ENCODE measurements around the gene KCNG1. TPM values are rescaled to one million over a fixed set of nuclear protein-coding genes. Genes with fewer than 3 reads are reported as not detected.
"Not testable (repeated sequence)": the region's sequence is repeated elsewhere in the genome, so short reads cannot be mapped to it uniquely, and the experiment has no call there.

KCNG1 gene
- total RNA-seq, 2 donors from 2014 or later: 0.70 to 2.3 TPM

- H3K27ac ChIP-seq: no peak overlapping the region
- TF ChIP-seq CTCF (IDR thresholded peaks at IDR 0.05): no peak
- no peak for DNase-seq (ENCODE audit: low spot score)
Measured at GRCh38 chr20:51050531-51051075, 27.7 kb upstream of the KCNG1 start.

DNA sequence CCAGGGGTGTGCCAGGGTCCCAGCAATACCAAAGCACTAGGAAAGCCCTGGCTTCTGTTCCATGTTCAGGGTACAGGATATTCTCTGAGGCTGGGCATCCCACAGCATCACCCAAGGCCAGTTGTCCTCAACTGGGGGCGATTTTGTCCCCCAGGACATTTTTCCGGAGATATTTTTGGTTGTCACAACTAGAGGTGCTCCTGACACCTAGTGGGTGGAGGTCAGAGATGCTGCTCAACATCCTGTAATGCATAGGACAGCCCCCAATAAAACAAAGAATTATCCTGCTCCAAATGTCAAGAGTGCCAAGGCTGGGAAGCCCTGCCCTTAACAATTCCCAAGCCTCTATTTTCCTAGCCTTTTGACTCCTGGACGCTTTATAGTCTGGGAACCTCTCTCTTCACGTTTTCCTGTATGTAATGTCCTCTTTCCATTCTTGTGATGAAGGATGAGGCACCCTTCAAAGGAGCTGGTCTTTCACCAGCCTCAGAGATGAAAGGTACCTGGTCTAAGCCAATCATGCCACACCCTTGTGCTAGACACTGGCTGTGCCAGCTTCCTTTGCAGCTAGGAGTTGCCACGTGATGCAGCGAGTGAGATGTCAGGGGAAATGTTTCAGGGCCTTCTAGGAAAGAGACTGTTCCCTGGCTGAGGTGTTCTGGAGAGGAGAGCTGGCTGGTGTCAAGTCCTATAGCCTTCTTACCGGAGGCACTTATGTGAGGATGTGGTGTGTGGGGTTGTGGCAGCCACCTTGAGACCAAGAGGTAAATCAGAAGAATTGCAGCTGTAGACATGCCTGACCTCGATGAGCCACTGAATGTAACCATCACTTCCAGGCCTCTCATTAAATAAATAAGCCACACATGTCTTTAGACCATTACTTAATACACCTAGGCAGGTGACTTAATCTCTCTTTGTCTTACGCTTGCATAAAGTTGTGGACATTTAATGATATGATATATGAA lies 23.4 kb upstream of the KCNG1 start:
- no peak overlapping the region for H3K4me3 ChIP-seq
- no peaks in the 10 kb centered on the region for H3K4me1 ChIP-seq
- TF ChIP-seq CTCF (IDR thresholded peaks at IDR 0.05): no peak
- H3K9me3 ChIP-seq: peaks cover 0 to 8% of the 10 kb centered on the region in 2 donors
- no peaks in the 10 kb centered on the region for H3K27me3 ChIP-seq
- DNase-seq (ENCODE audit: low spot score): no peak
- H3K27ac ChIP-seq: no peak overlapping the region
- no peaks in the 10 kb centered on the region for H3K36me3 ChIP-seq

More at GRCh38 chr20:51050531-51051075, 27.7 kb upstream of the KCNG1 start:
- Histone ChIP-seq H3K4me1 (no peaks in the 10 kb centered on the region), H3K9me3 (peaks cover 0 to 8% of the 10 kb centered on the region in 2 donors), H3K27me3 (no peaks in the 10 kb centered on the region), H3K4me3 (no peak overlapping the region), H3K36me3 (no peaks in the 10 kb centered on the region)

DNA sequence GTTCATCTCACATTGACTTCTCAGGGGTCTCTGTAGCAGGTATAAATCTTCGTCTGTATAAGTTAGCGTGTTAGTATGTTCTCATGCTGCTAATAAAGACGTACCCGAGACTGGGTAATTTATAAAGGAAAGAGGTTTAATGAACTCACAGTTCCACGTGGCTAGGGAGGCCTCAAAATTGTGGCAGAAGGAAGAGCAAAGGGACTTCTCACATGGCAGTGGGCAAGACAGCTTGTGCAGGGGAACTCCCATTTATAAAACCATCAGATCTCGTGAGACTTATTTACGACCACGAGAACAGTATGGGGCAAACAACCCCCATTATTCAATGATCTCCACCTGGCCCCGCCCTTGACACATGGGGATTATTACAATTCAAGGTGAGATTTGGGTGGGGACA lies 22.6 kb upstream of the KCNG1 start:
- not testable (repeated sequence) for H3K4me1 ChIP-seq; H3K27ac ChIP-seq; H3K36me3 ChIP-seq; DNase-seq (ENCODE audit: low spot score); H3K9me3 ChIP-seq; H3K4me3 ChIP-seq; H3K27me3 ChIP-seq

DNA sequence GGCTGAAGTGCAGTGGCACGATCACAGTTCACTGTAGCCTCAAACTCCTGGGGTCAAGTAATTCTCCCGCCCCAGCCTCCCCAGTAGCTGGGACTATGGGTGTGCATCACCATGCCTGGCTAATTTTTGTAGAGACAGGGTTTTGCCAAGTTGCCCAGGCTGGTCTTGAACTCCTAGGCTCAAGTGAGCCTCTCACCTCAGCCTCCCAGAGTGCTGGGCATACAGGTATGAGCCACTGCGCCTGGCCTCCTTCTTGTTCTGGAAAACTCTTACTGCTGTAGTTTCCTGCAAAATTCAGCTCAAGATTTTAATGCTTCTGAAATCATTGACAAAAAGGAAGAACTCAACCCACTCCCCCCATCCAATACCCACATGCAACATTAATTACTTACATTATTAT lies 21.9 kb upstream of the KCNG1 start:
- Histone ChIP-seq H3K4me1 (no peaks in the 10 kb centered on the region), H3K27me3 (no peaks in the 10 kb centered on the region), H3K36me3 (no peaks in the 10 kb centered on the region), H3K9me3 (peaks cover 0 to 8% of the 10 kb centered on the region in 2 donors), H3K4me3 (no peak overlapping the region), H3K27ac (no peak overlapping the region)
- DNase-seq (ENCODE audit: low spot score): no peak
- TF ChIP-seq CTCF (IDR thresholded peaks at IDR 0.05): no peak

DNA sequence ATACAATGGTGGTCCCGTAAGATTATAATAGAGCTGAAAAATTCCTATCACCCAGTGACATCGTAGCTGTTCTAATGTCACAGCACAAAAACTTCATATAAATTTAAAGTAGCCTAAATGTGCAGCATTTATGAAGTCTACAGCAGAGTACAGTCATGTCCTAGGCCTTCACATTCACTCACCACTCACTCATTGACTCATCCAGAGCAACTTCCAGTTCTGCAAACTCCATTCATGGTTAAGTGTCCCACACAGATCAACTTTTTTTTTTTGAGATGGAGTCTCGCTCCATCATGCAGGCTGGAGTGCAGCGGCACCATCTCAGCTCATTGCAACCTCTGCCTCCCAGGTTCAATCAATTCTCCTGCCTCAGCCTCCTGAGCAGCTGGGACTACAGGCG lies 20.9 kb upstream of the KCNG1 start:
- Histone ChIP-seq H3K9me3 (peaks cover 0 to 8% of the 10 kb centered on the region in 2 donors), H3K27me3 (no peaks in the 10 kb centered on the region), H3K36me3 (no peaks in the 10 kb centered on the region), H3K4me3 (no peak overlapping the region), H3K4me1 (no peaks in the 10 kb centered on the region), H3K27ac (no peak overlapping the region)
- no peak for TF ChIP-seq CTCF (IDR thresholded peaks at IDR 0.05)
- no peak for DNase-seq (ENCODE audit: low spot score)

DNA sequence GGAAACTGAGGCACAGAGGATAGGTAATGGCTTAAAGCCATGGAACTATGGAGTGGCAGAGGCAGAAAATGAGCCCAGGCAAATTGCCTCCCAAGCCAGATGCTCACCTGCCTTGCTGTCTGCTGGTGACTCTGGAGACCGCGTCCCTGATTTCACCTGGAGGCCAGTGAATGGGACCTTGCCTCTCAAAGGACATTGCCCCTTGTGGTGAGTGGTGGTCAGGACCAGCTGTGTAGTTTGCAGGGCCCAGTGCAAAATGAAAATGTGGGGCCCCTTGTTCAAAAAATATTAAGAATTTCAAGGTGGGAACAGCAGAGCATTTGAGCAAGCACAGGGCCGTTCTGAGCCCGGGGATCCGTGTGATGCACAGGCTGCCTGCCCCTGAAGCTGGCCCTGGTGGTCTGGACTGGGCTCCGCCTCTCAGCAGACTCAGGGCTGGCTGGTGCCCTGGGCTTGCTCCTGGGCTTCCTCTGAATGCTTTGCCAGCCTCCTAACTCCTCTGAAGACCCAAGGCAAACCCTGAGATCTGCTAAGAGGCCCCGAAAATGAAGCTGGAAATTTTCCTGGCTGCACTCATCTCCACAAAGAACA lies 19.8 kb upstream of the KCNG1 start:
- Histone ChIP-seq H3K36me3 (no peaks in the 10 kb centered on the region), H3K4me3 (no peak overlapping the region), H3K27me3 (no peaks in the 10 kb centered on the region), H3K27ac (no peak overlapping the region), H3K9me3 (peaks cover 0 to 8% of the 10 kb centered on the region in 2 donors), H3K4me1 (no peaks in the 10 kb centered on the region)
- DNase-seq (ENCODE audit: low spot score): no peak
- no peak for TF ChIP-seq CTCF (IDR thresholded peaks at IDR 0.05)

Data from right atrium auricular region (tissue), 2 donors.